ENCODE measurements around the gene ENAH. TPM values are rescaled to one million over a fixed set of nuclear protein-coding genes. Genes with fewer than 3 reads are reported as not detected.

The ENAH gene
- total and polyA plus RNA-seq, 9 of the 15 experiments (the other 6 are each of a cell fraction or from before 2014, with no cell fraction given): 0.03 to 1.2 (median 0.15) TPM

GRCh38 chr1:225653463-225654276 is 747 bp upstream of the ENAH start:
- Histone ChIP-seq H3K9ac (ENCODE audit: insufficient read depth in 1 of 2, low read depth in 2 of 2, low read length in 2 of 2) (0 out of 4 replicates have a peak overlapping the region, but pooled peaks of 1 of the 2 experiments have one; percentile 43), H3K4me3 (no peak overlapping the region), H3K79me2 (ENCODE audit: control insufficient read depth, insufficient read depth, low read length) (no peaks in the 10 kb centered on the region), H4K20me1 (replicated peaks; ENCODE audit: control insufficient read depth, insufficient read depth, low read length) (no peaks in the 10 kb centered on the region), H3K9me3 (replicated peaks; ENCODE audit: control insufficient read depth, insufficient read depth, low read depth, low read length) (no peaks in the 10 kb centered on the region), H2AFZ (ENCODE audit: low read depth, low read length) (no peak overlapping the region), H3K36me3 (ENCODE audit: control insufficient read depth, insufficient read depth, low read length) (no peaks in the 10 kb centered on the region), H3K27ac (ENCODE audit: extremely low read depth, low read depth, low read length) (no peak overlapping the region), H3K4me1 (replicated peaks in 1 of 2; ENCODE audit: control insufficient read depth in 2 of 2, insufficient read depth in 2 of 2, low read length in 2 of 2) (peaks cover 0 to 16% of the 10 kb centered on the region in 2 experiments; a peak in 2 of 5 replicates), H3K9me1 (ENCODE audit: control insufficient read depth, insufficient read depth, low read length) (no peaks in the 10 kb centered on the region), H3K4me2 (ENCODE audit: insufficient read depth, low read length) (no peak overlapping the region; the same call in 1 of the 2 replicates), H3K27me3 (ENCODE audit: control insufficient read depth in 2 of 2, insufficient read depth in 2 of 2, low read length in 2 of 2) (peaks cover 32 to 41% of the 10 kb centered on the region in 2 experiments)
- intact Hi-C loops (cut with micrococcal nuclease): loop anchor here (2.0 to 10.0 kb wide), 3 partner anchors 173 to 321 kb away; no protein-coding TSS in a partner anchor
- ChIA-PET POLR2A (no interaction called here), CTCF (ENCODE audit: low intra/inter-chr PET ratio) (interaction anchor here (0.6 kb wide), 1 partner anchor 9 kb away, joined by 3 read pairs; no protein-coding TSS in a partner anchor)
- ATAC-seq (peak; percentile 30; the same call in 2 of the 3 replicates), FAIRE-seq (no peak), DNase-seq (ENCODE audit: extremely low read depth in 1 of 4, low spot score in 3 of 4) (no peak)
- BruUV-seq (replicated peaks): no TSS peak
- 25% methylated on average over 45 of the region's 70 CpGs for WGBS (ENCODE audit: insufficient coverage, low coverage, missing lambda C conversion rate)
- TF ChIP-seq TFAM (CRISPR knock-in tag; conservative IDR thresholded peaks at IDR 0.05) (no peak), EZH2 (IDR thresholded peaks at IDR 0.05; ENCODE audit: borderline replicate concordance, low read depth, low read length) (0 out of 2 replicates have a peak, but pooled peaks have one; percentile 77), ATF2 (CRISPR knock-in tag; IDR thresholded peaks at IDR 0.05) (no peak), TSC22D4 (tag; IDR thresholded peaks at IDR 0.05) (no peak), GATAD2B (IDR thresholded peaks at IDR 0.05; ENCODE audit: borderline replicate concordance) (no peak), HDAC3 (IDR thresholded peaks at IDR 0.05; ENCODE audit: borderline replicate concordance, partially characterized antibody) (no peak), ZNF41 (CRISPR knock-in tag; conservative IDR thresholded peaks at IDR 0.05) (no peak)
- TF ChIP-seq, protein P1, sequence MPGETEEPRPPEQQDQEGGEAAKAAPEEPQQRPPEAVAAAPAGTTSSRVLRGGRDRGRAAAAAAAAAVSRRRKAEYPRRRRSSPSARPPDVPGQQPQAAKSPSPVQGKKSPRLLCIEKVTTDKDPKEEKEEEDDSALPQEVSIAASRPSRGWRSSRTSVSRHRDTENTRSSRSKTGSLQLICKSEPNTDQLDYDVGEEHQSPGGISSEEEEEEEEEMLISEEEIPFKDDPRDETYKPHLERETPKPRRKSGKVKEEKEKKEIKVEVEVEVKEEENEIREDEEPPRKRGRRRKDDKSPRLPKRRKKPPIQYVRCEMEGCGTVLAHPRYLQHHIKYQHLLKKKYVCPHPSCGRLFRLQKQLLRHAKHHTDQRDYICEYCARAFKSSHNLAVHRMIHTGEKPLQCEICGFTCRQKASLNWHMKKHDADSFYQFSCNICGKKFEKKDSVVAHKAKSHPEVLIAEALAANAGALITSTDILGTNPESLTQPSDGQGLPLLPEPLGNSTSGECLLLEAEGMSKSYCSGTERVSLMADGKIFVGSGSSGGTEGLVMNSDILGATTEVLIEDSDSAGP (CRISPR knock-in tag; IDR thresholded peaks at IDR 0.05): no peak
- in situ Hi-C loops (cut with MboI): no loop called here
